HepG2 (cell line): Measurements from ENCODE around the gene KSR1. TPM values are rescaled to one million over a fixed set of nuclear protein-coding genes. Genes with fewer than 3 reads are reported as not detected.

Source experiments
- CTCF ChIP-seq: sonication (generic); formaldehyde crosslinking; IDR thresholded peaks from 2 replicates; pipeline ENCODE4 v1.5.0; 2020; ENCODE audit warnings: mild to moderate bottlenecking, missing genetic modification reagents, moderate library complexity
- GATAD2A ChIP-seq: IDR thresholded peaks from 2 replicates; pipeline ENCODE4 v1.6.1; 2016
- MED13 ChIP-seq: sonication (generic); formaldehyde crosslinking; IDR thresholded peaks from 2 replicates; pipeline ENCODE4 v1.5.0; 2020; ENCODE audit warnings: missing genetic modification reagents
- MXD4 ChIP-seq: IDR thresholded peaks from 2 replicates; pipeline ENCODE4 v1.6.1; 2016; ENCODE audit warnings: mild to moderate bottlenecking, missing biosample characterization, missing genetic modification reagents
- PTBP1 ChIP-seq: fragments of 200-400 bp; formaldehyde crosslinking; IDR thresholded peaks from 2 replicates; pipeline ENCODE4 v1.6.1; 2018; ENCODE audit warnings: low read length, low read depth; ENCODE audit not compliant: poor library complexity, severe bottlenecking
- SP2 ChIP-seq: sonication (generic); formaldehyde crosslinking; IDR thresholded peaks from 2 replicates; pipeline ENCODE4 v1.5.1; 2020; ENCODE audit warnings: mild to moderate bottlenecking, missing genetic modification reagents
- SRY ChIP-seq: sonication (generic); formaldehyde crosslinking; IDR thresholded peaks from 2 replicates; pipeline ENCODE4 v1.8.0; 2022; ENCODE audit warnings: mild to moderate bottlenecking, missing genetic modification reagents
- ZBTB46 ChIP-seq: sonication (generic); formaldehyde crosslinking; IDR thresholded peaks from 2 replicates; pipeline ENCODE4 v1.4.0; 2020; ENCODE audit warnings: mild to moderate bottlenecking, missing genetic modification reagents, borderline replicate concordance
- ZHX2 ChIP-seq, 2 experiments: sonication (generic) in 1 of 2; formaldehyde crosslinking in 1 of 2; IDR thresholded peaks; 2 replicates each; pipeline versions ENCODE4 v1.6.1 to v1.9.0; 2014 to 2022; ENCODE audit warnings: antibody characterized with exemption in 1 of 2, borderline replicate concordance in 1 of 2, inconsistent platforms in 1 of 2, low read depth in 1 of 2, missing genetic modification reagents in 1 of 2
- ZNF354B ChIP-seq: sonication (generic); formaldehyde crosslinking; IDR thresholded peaks from 2 replicates; pipeline ENCODE4 v1.8.0; 2022; ENCODE audit warnings: mild to moderate bottlenecking, missing genetic modification reagents
- ZNF512B ChIP-seq: sonication (generic); formaldehyde crosslinking; IDR thresholded peaks from 2 replicates; pipeline ENCODE4 v1.5.1; 2020; ENCODE audit warnings: missing genetic modification reagents, mild to moderate bottlenecking, borderline replicate concordance
- ZNF574 ChIP-seq: sonication (generic); formaldehyde crosslinking; IDR thresholded peaks from 2 replicates; pipeline ENCODE4 v1.4.0; 2020; ENCODE audit warnings: missing genetic modification reagents
- polyA plus RNA-seq, 8 experiments: library from polyadenylated mRNA; depleted of rRNA in 3 of 8; stranded (reverse) in 7 of 8; unstranded in 1 of 8; fragments of >200 nt; fragmentation: Illumina TruSeq in 4 of 8; extraction: Trizol in 4 of 8; gene quantifications; 2 replicates each; pipeline versions ENCODE4 v1.2.1 to v1.2.3, GENCODE V29; 2011 to 2016; ENCODE audit warnings: low read depth in 4 of 8, missing spikeins in 1 of 8, mixed read lengths in 1 of 8; ENCODE audit not compliant: insufficient read depth in 1 of 8
- total RNA-seq, 5 experiments: library from RNA; depleted of rRNA; stranded (reverse); fragments of >200 nt; fragmentation: Illumina TruSeq; extraction: Trizol; gene quantifications; 2 replicates each; pipeline ENCODE4 v1.2.3, GENCODE V29; 2016; ENCODE audit warnings: low read depth in 1 of 5

KSR1 gene
- total and polyA plus RNA-seq, 2 of the 13 experiments (the other 11 are each of a cell fraction or from before 2014, with no cell fraction given) = 10.1 to 16.6 TPM

GRCh38 chr17:27540318-27541101 is 84.3 kb downstream of the KSR1 start (continued):
- TF ChIP-seq SP2 (CRISPR knock-in tag) = no peak
- TF ChIP-seq MED13 (CRISPR knock-in tag) = no peak
- no peak for TF ChIP-seq MXD4 (CRISPR knock-in tag)
- TF ChIP-seq ZNF354B (CRISPR knock-in tag) = no peak
- TF ChIP-seq ZNF574 = 0 out of 2 replicates have a peak, but pooled peaks have one; percentile 17
- TF ChIP-seq PTBP1 = no peak
- no peak for TF ChIP-seq CTCF
- TF ChIP-seq GATAD2A (CRISPR knock-in tag) = peak; percentile 43
- no peak for TF ChIP-seq ZBTB46
- no peak for TF ChIP-seq ZNF512B (CRISPR knock-in tag)
- TF ChIP-seq SRY (CRISPR knock-in tag) = no peak
- TF ChIP-seq ZHX2 (IDR thresholded peaks at IDR 0.05; ENCODE audit: low read depth) = no peak
- no peak for TF ChIP-seq ZHX2 (CRISPR knock-in tag; IDR thresholded peaks at IDR 0.05; ENCODE audit: borderline replicate concordance)
